Neural progenitor cell (in vitro differentiated cells): ENCODE results near the gene XRN1. TPM values are rescaled to one million over a fixed set of nuclear protein-coding genes. Genes with fewer than 3 reads are reported as not detected.
"Not testable (repeated sequence)": the region's sequence is repeated elsewhere in the genome, so short reads cannot be mapped to it uniquely, and the experiment has no call there.

Experiments
- DNase-seq: peaks from one replicate; pipeline ENCODE4 v3.0.0-alpha.2; 2016; ENCODE audit warnings: low spot score
- H2AFZ ChIP-seq: fragments of 200-600 bp; sonication (generic); replicated peaks from 2 replicates; pipeline ENCODE4 v1.6.1; 2016; ENCODE audit warnings: antibody characterized with exemption
- H3F3A ChIP-seq: fragments of 200-600 bp; sonication (generic); 2 replicates; pipeline ENCODE4 v1.6.1; 2016; ENCODE audit warnings: antibody characterized with exemption, low read depth
- H3K27ac ChIP-seq: fragments of 200-600 bp; sonication (generic); 2 replicates; pipeline ENCODE4 v1.5.1; 2016; ENCODE audit warnings: mild to moderate bottlenecking
- H3K27me3 ChIP-seq: fragments of 200-600 bp; sonication (generic); 2 replicates; pipeline ENCODE4 v1.6.1; 2016; ENCODE audit warnings: mild to moderate bottlenecking, moderate library complexity
- H3K36me3 ChIP-seq: fragments of 200-600 bp; sonication (generic); 2 replicates; pipeline ENCODE4 v1.5.1; 2016
- H3K4me1 ChIP-seq: fragments of 200-600 bp; sonication (generic); 2 replicates; pipeline ENCODE4 v1.6.1; 2016; ENCODE audit warnings: mixed run types
- H3K4me2 ChIP-seq: fragments of 200-600 bp; sonication (generic); 2 replicates; pipeline ENCODE4 v1.6.1; 2016
- H3K4me3 ChIP-seq: fragments of 200-600 bp; sonication (generic); 2 replicates; pipeline ENCODE4 v1.5.1; 2016
- H3K79me2 ChIP-seq: fragments of 200-600 bp; sonication (generic); 2 replicates; pipeline ENCODE4 v1.6.1; 2016; ENCODE audit warnings: low read depth
- H3K9ac ChIP-seq: fragments of 200-600 bp; sonication (generic); 2 replicates; pipeline ENCODE4 v1.6.1; 2016
- H3K9me3 ChIP-seq: fragments of 200-600 bp; sonication (generic); 2 replicates; pipeline ENCODE4 v1.5.1; 2016; ENCODE audit warnings: low read depth
- H4K20me1 ChIP-seq: fragments of 200-600 bp; sonication (generic); 2 replicates; pipeline ENCODE4 v1.6.1; 2016; ENCODE audit warnings: low read depth
- H3K27ac Mint-ChIP-seq: 3 replicates; pipeline ENCODE4 v1.8.0; 2021; ENCODE audit warnings: mixed read lengths
- H3K27me3 Mint-ChIP-seq: 2 replicates; pipeline ENCODE4 v1.8.0; 2022; ENCODE audit warnings: low read depth, mild to moderate bottlenecking, inconsistent platforms, moderate library complexity, mixed read lengths; ENCODE audit not compliant: insufficient read depth
- H3K36me3 Mint-ChIP-seq: 3 replicates; pipeline ENCODE4 v1.8.0; 2021; ENCODE audit warnings: mixed read lengths
- H3K4me1 Mint-ChIP-seq: 3 replicates; pipeline ENCODE4 v1.8.0; 2021; ENCODE audit warnings: mixed read lengths
- H3K4me3 Mint-ChIP-seq: 3 replicates; pipeline ENCODE4 v1.8.0; 2021; ENCODE audit warnings: mild to moderate bottlenecking, moderate library complexity, mixed read lengths
- H3K9me3 Mint-ChIP-seq: 3 replicates; pipeline ENCODE4 v1.8.0; 2020; ENCODE audit warnings: mixed read lengths
- EZH2 ChIP-seq: fragments of 200-600 bp; sonication (generic); IDR thresholded peaks from 2 replicates; pipeline ENCODE4 v1.6.1; 2017; ENCODE audit warnings: antibody characterized with exemption, mild to moderate bottlenecking, moderate library complexity
- EZH2phosphoT487 ChIP-seq: fragments of 200-600 bp; sonication (generic); IDR thresholded peaks from 2 replicates; pipeline ENCODE4 v1.6.1; 2017; ENCODE audit warnings: antibody characterized with exemption
- total RNA-seq: library from RNA; depleted of rRNA; stranded (reverse); fragments of >200 nt; gene quantifications from 2 replicates; pipeline ENCODE4 v1.2.3, GENCODE V29; 2015; ENCODE audit warnings: low replicate concordance
- TF ChIP-seq, protein P1 (sequence below): fragments of 200-600 bp; sonication (generic); IDR thresholded peaks from 2 replicates; pipeline ENCODE4 v1.5.1; 2017; ENCODE audit warnings: antibody characterized with exemption, mild to moderate bottlenecking

The XRN1 gene
- total RNA-seq, 1 donor from 2014 or later = 40.1 TPM

DNA sequence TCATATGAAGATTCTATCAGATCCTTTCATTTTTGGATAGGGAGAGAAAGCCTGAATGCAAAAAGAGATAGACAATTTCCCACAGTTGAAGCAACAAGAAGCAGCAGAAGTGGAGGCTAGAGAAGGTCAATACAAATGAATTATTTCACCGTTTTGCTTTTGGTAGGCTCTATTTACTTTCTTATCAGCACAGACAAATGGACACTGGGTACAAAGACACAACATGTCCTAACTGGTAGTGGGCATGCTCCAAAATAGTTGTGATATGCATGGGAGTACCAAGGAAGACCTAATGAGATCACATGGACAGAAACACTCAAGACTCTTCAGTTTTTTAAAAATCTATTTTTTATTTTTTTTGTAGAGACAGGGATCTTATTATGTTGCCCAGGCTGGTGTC, 99.4 kb downstream of the XRN1 start:
- no peak for DNase-seq
- Histone ChIP-seq H3K36me3 (peaks cover 6% of the 10 kb centered on the region), H3K27ac (no peak overlapping the region), H3K27me3 (no peaks in the 10 kb centered on the region), H3K4me1 (no peaks in the 10 kb centered on the region), H2AFZ (no peak overlapping the region), H4K20me1 (no peaks in the 10 kb centered on the region), H3K9me3 (no peaks in the 10 kb centered on the region), H3K4me3 (no peak overlapping the region), H3K9ac (no peak overlapping the region), H3F3A (no peaks in the 10 kb centered on the region), H3K79me2 (no peaks in the 10 kb centered on the region), H3K4me2 (no peak overlapping the region)
- H3K27me3 Mint-ChIP-seq = no peaks in the 10 kb centered on the region
- H3K36me3 Mint-ChIP-seq = peaks cover 17% of the 10 kb centered on the region
- H3K9me3 Mint-ChIP-seq = peaks cover 3% of the 10 kb centered on the region
- no peak overlapping the region for H3K27ac Mint-ChIP-seq
- no peaks in the 10 kb centered on the region for H3K4me1 Mint-ChIP-seq
- no peak overlapping the region for H3K4me3 Mint-ChIP-seq
- TF ChIP-seq EZH2 (no peak), EZH2phosphoT487 (no peak)

GRCh38 chr3:142337994-142338393, 109.8 kb downstream of the XRN1 start:
- Histone ChIP-seq H3K9ac (no peak overlapping the region), H4K20me1 (no peaks in the 10 kb centered on the region), H3F3A (no peaks in the 10 kb centered on the region), H3K4me3 (no peak overlapping the region), H3K36me3 (peaks cover 5% of the 10 kb centered on the region), H3K9me3 (no peaks in the 10 kb centered on the region), H3K79me2 (no peaks in the 10 kb centered on the region), H3K4me2 (no peak overlapping the region), H3K4me1 (peaks cover 7% of the 10 kb centered on the region), H3K27ac (no peak overlapping the region), H2AFZ (no peak overlapping the region), H3K27me3 (no peaks in the 10 kb centered on the region)
- no peak for DNase-seq
- TF ChIP-seq, protein P1, sequence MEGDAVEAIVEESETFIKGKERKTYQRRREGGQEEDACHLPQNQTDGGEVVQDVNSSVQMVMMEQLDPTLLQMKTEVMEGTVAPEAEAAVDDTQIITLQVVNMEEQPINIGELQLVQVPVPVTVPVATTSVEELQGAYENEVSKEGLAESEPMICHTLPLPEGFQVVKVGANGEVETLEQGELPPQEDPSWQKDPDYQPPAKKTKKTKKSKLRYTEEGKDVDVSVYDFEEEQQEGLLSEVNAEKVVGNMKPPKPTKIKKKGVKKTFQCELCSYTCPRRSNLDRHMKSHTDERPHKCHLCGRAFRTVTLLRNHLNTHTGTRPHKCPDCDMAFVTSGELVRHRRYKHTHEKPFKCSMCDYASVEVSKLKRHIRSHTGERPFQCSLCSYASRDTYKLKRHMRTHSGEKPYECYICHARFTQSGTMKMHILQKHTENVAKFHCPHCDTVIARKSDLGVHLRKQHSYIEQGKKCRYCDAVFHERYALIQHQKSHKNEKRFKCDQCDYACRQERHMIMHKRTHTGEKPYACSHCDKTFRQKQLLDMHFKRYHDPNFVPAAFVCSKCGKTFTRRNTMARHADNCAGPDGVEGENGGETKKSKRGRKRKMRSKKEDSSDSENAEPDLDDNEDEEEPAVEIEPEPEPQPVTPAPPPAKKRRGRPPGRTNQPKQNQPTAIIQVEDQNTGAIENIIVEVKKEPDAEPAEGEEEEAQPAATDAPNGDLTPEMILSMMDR = no peak
- TF ChIP-seq EZH2phosphoT487 = no peak
- TF ChIP-seq EZH2 = no peak
- H3K36me3 Mint-ChIP-seq = peaks cover 42% of the 10 kb centered on the region
- H3K27me3 Mint-ChIP-seq = peaks cover 4% of the 10 kb centered on the region
- H3K4me1 Mint-ChIP-seq = no peaks in the 10 kb centered on the region
- no peak overlapping the region for H3K4me3 Mint-ChIP-seq
- H3K9me3 Mint-ChIP-seq = peaks cover 26% of the 10 kb centered on the region
- no peak overlapping the region for H3K27ac Mint-ChIP-seq

- Mint-ChIP-seq H3K9me3 (no peaks in the 10 kb centered on the region), H3K4me3 (no peak overlapping the region), H3K36me3 (peaks cover 12% of the 10 kb centered on the region), H3K27ac (no peak overlapping the region), H3K4me1 (no peaks in the 10 kb centered on the region), H3K27me3 (no peaks in the 10 kb centered on the region)
- Histone ChIP-seq H3K4me1 (peaks cover 7% of the 10 kb centered on the region), H2AFZ (no peak overlapping the region), H3F3A (no peaks in the 10 kb centered on the region), H4K20me1 (no peaks in the 10 kb centered on the region), H3K79me2 (no peaks in the 10 kb centered on the region), H3K9me3 (no peaks in the 10 kb centered on the region), H3K27ac (no peak overlapping the region), H3K4me3 (no peak overlapping the region), H3K27me3 (no peaks in the 10 kb centered on the region), H3K4me2 (no peak overlapping the region), H3K36me3 (no peaks in the 10 kb centered on the region), H3K9ac (no peak overlapping the region)
- no peak for TF ChIP-seq EZH2
- TF ChIP-seq, protein P1 = no peak
- no peak for TF ChIP-seq EZH2phosphoT487
- no peak for DNase-seq
Observed at GRCh38 chr3:142332390-142332789, 115.4 kb downstream of the XRN1 start.

GRCh38 chr3:142324275-142324953, 123.4 kb downstream of the XRN1 start:
- not testable (repeated sequence) for H3K36me3 ChIP-seq, H3K27me3 Mint-ChIP-seq, H3K4me2 ChIP-seq, H2AFZ ChIP-seq, H3K4me1 Mint-ChIP-seq, DNase-seq, H3K27me3 ChIP-seq, H3K9ac ChIP-seq, H3K4me3 Mint-ChIP-seq, H3K79me2 ChIP-seq, H3K9me3 ChIP-seq, H3F3A ChIP-seq, H4K20me1 ChIP-seq, H3K27ac ChIP-seq, H3K9me3 Mint-ChIP-seq, H3K27ac Mint-ChIP-seq, H3K4me3 ChIP-seq, H3K4me1 ChIP-seq
- H3K36me3 Mint-ChIP-seq = peaks cover 30% of the 10 kb centered on the region
